Nephron (organoid): Measurements from ENCODE around the gene MSL1.

Experiments
- H3K27ac Mint-ChIP-seq, 3 experiments: 2 replicates each; pipeline ENCODE4 v1.8.0; 2020; ENCODE audit warnings: mixed read lengths in 3 of 3, mild to moderate bottlenecking in 2 of 3, moderate library complexity in 1 of 3
- H3K27me3 Mint-ChIP-seq: 2 replicates; pipeline ENCODE4 v1.8.0; 2021; ENCODE audit warnings: low read depth, mild to moderate bottlenecking, moderate library complexity, mixed read lengths
- H3K36me3 Mint-ChIP-seq: 2 replicates; pipeline ENCODE4 v1.8.0; 2020; ENCODE audit warnings: low read depth, mixed read lengths
- H3K4me1 Mint-ChIP-seq: 2 replicates; pipeline ENCODE4 v1.8.0; 2020; ENCODE audit warnings: mixed read lengths
- H3K4me3 Mint-ChIP-seq, 3 experiments: 2 replicates each; pipeline ENCODE4 v1.8.0; 2020; ENCODE audit warnings: mild to moderate bottlenecking in 3 of 3, mixed read lengths in 3 of 3, moderate library complexity in 2 of 3
- H3K9me3 Mint-ChIP-seq: 2 replicates; pipeline ENCODE4 v1.8.0; 2020; ENCODE audit warnings: mixed read lengths
- CTCF ChIP-seq, 3 experiments: fragments of 200-600 bp; sonication (generic); IDR thresholded peaks; one replicate each; pipeline ENCODE4 v1.5.0; 2021; ENCODE audit warnings: antibody characterized with exemption in 3 of 3; ENCODE audit not compliant: unreplicated experiment in 3 of 3

MSL1 gene

GRCh38 chr17:40182606-40183005, 60.8 kb downstream of the MSL1 start:
- Mint-ChIP-seq H3K27me3 (no peaks in the 10 kb centered on the region), H3K9me3 (no peaks in the 10 kb centered on the region), H3K36me3 (peaks cover 7% of the 10 kb centered on the region), H3K4me3 (no peak overlapping the region), H3K27ac (no peak overlapping the region), H3K4me1 (peaks cover 11% of the 10 kb centered on the region)
- TF ChIP-seq CTCF (IDR thresholded peaks at IDR 0.05; ENCODE audit: unreplicated experiment in 3 of 3) = no peak
